Adrenal gland (tissue), 19 donors: ENCODE results near the gene MGRN1. TPM values are rescaled to one million over a fixed set of nuclear protein-coding genes. Genes with fewer than 3 reads are reported as not detected.
A peak's percentile ranks its signal among the peaks of the same experiment; 100 is the strongest.

ENCODE experiments used
- DNase-seq, 7 donors: peaks; one replicate each; pipeline ENCODE4 v3.0.0-alpha.2; 2019 to 2020
- H3K27ac ChIP-seq, 5 donors: fragments of 200-600 bp; sonication (generic) in 4 of 5; 1 replicate in 3 of 5; 2 replicates in 2 of 5; pipeline versions ENCODE4 v1.5.1 to v1.8.0; 2016 to 2020; ENCODE audit warnings: mild to moderate bottlenecking in 1 of 5
- H3K27me3 ChIP-seq: fragments of 200-600 bp; 2 replicates; pipeline ENCODE4 v1.8.0; 2021
- H3K36me3 ChIP-seq, 2 donors: fragments of 200-600 bp; replicated peaks in 1 of 2; 1 replicate in 1 of 2; 2 replicates in 1 of 2; pipeline versions ENCODE4 v1.5.1 to v1.8.0; 2018 to 2022
- H3K4me1 ChIP-seq, 2 donors: fragments of 200-600 bp; replicated peaks in 1 of 2; 1 replicate in 1 of 2; 2 replicates in 1 of 2; pipeline versions ENCODE4 v1.5.1 to v1.8.0; 2018 to 2021
- H3K4me3 ChIP-seq, 4 donors: fragments of 200-600 bp; sonication (generic) in 3 of 4; one replicate each; pipeline ENCODE4 v1.5.1; 2016 to 2018
- H3K9me3 ChIP-seq, 3 donors: fragments of 200-600 bp; sonication (generic) in 1 of 3; replicated peaks in 1 of 3; 1 replicate in 2 of 3; 2 replicates in 1 of 3; pipeline versions ENCODE4 v1.5.1 to v1.8.0; 2016 to 2021
- CTCF ChIP-seq, 6 experiments: fragments of 450-650 bp in 4 of 6; fragments of 200-600 bp in 2 of 6; sonication (generic) in 1 of 6; IDR thresholded peaks; 1 replicate in 5 of 6; 2 replicates in 1 of 6; pipeline versions ENCODE4 v1.5.1 to v1.8.0; 2016 to 2021; ENCODE audit warnings: antibody characterized with exemption in 6 of 6, mild to moderate bottlenecking in 2 of 6, moderate library complexity in 1 of 6
- POLR2A ChIP-seq, 2 donors: fragments of 450-650 bp; IDR thresholded peaks; one replicate each; pipeline ENCODE4 v1.6.1; 2017; ENCODE audit warnings: antibody characterized with exemption in 2 of 2, mild to moderate bottlenecking in 2 of 2, moderate library complexity in 1 of 2
- whole genome bisulfite sequencing, 4 donors: extraction: QIAGEN DNeasy Blood & Tissue Kit in 2 of 4; methylation state at CpG; one replicate each; pipeline versions ENCODE4 v1.1.5 to v1.1.7; 2013 to 2017; 5-methylcytosine and 5-hydroxymethylcytosine counted together
- intact Hi-C, 2 donors: fragments of 100-400 bp; cut with DNase I; formaldehyde crosslinking; loops; one replicate each; pipeline versions ENCODE4 v1.14.1 to v1.15.0; 2022 to 2023
- long read RNA-seq, 10 donors: library from polyadenylated mRNA in 3 of 10; unstranded in 2 of 10; stranded (forward) in 1 of 10; transcript quantifications; one replicate each; pipeline ENCODE4 v2.0.0 and lab custom pipeline, GENCODE V29; 2021 to 2026
- polyA plus RNA-seq, 3 donors: library from polyadenylated mRNA; stranded (reverse); fragments of 200-250 nt in 2 of 3; fragments of 350-450 nt in 1 of 3; fragmentation: Illumina TruSeq in 1 of 3; extraction: RNeasy Lipid Tissue Mini Kit (QIAGEN cat#74804) in 1 of 3; gene quantifications; one replicate each; pipeline ENCODE4 v1.2.3, GENCODE V29; 2013 to 2014
- total RNA-seq, 9 donors: library from RNA; depleted of rRNA in 4 of 9; stranded (reverse); fragments of >200 nt in 4 of 9; fragments of 120-200 nt in 1 of 9; fragmentation: NEBNext Ultra II Directional in 1 of 9; extraction: Animal tissue kit (Norgen Biotek cat#: 25700) in 1 of 9; gene quantifications; one replicate each; pipeline versions ENCODE4 v1.1.0 to v1.2.4, GENCODE V29; 2013 to 2023
- donor health status: healthy with polysubstance abuse.
- donor health status: Bipolar disorder and iron deficiency.
- donor health status: DM: yes; HTN: yes; CAD: no.
- donor health status: DM: no; HTN: no; CAD: no.
- donor health status: DM: no; HTN: no; CAD: no.
- donor health status: DM: yes; HTN: yes; CAD: no.

Gene MGRN1
- total RNA-seq (10 to 100 TPM; 17.5 to 94.1 (median 71.8) TPM), polyA plus RNA-seq (10 to 100 TPM; 23.3 to 35.6 (median 27.3) TPM)
- long read RNA-seq, donor 1, partial matches to known transcripts = 0 of 4 reads
- long read RNA-seq, donor 1, other reads (novel, unspliced or antisense) = 0 of 4 reads
- long read RNA-seq, donor 2, transcript MGRN1-201 (17 exons, 3,968 nt) = major isoform, 5 of 9 reads
- long read RNA-seq, donor 2, partial matches to known transcripts = 0 of 9 reads
- long read RNA-seq, donor 2, other reads (novel, unspliced or antisense) = 0 of 9 reads
- long read RNA-seq, donor 3, partial matches to known transcripts = 0 of 2 reads
- long read RNA-seq, donor 3, other reads (novel, unspliced or antisense) = 0 of 2 reads
- long read RNA-seq, donor 4, partial matches to known transcripts = 1 of 4 reads
- long read RNA-seq, donor 4, other reads (novel, unspliced or antisense) = 1 of 4 reads
- long read RNA-seq, donor 5, full-length matches to known transcripts = 15 of 34 reads
- long read RNA-seq, donor 5, partial matches to known transcripts = 7 of 34 reads
- long read RNA-seq, donor 5, other reads (novel, unspliced or antisense) = 12 of 34 reads
- long read RNA-seq, donor 6, partial matches to known transcripts = 1 of 6 reads
- long read RNA-seq, donor 6, other reads (novel, unspliced or antisense) = 5 of 6 reads
- long read RNA-seq, donor 7, partial matches to known transcripts = 0 of 4 reads
- long read RNA-seq, donor 7, other reads (novel, unspliced or antisense) = 0 of 4 reads
- long read RNA-seq, donor 8, transcript MGRN1-201 (17 exons, 3,968 nt) = major isoform, 5 of 6 reads
- long read RNA-seq, donor 8, partial matches to known transcripts = 0 of 6 reads
- long read RNA-seq, donor 8, other reads (novel, unspliced or antisense) = 0 of 6 reads
- long read RNA-seq, donor 9, partial matches to known transcripts = 0 of 1 reads
- long read RNA-seq, donor 9, other reads (novel, unspliced or antisense) = 0 of 1 reads
- long read RNA-seq, donor 10, partial matches to known transcripts = 0 of 5 reads
- long read RNA-seq, donor 10, other reads (novel, unspliced or antisense) = 0 of 5 reads

GRCh38 chr16:4624015-4624826 lies at the start of gene MGRN1:
MGRN1 (plus strand) TSS chr16:4624826; CDS start chr16:4624961, 135 bp downstream.
- H3K27me3 ChIP-seq = no peaks in the 10 kb centered on the region
- intact Hi-C loops = no loop called here

GRCh38 chr16:4574919-4575705 lies 49.5 kb upstream of the MGRN1 start:
- Histone ChIP-seq H3K4me3 (no peak overlapping the region), H3K9me3 (no peaks in the 10 kb centered on the region), H3K36me3 (no peaks in the 10 kb centered on the region), H3K4me1 (no peaks in the 10 kb centered on the region), H3K27ac (no peak overlapping the region), H3K27me3 (no peaks in the 10 kb centered on the region)
- WGBS, 4 donors = 75 to 78% (median 76%) methylated on average over 4 to 11 of the region's 11 CpGs
- DNase-seq = no peak
- no peak for TF ChIP-seq POLR2A (IDR thresholded peaks at IDR 0.05)
- no peak for TF ChIP-seq CTCF (IDR thresholded peaks at IDR 0.05)
- intact Hi-C loops = no loop called here

More at GRCh38 chr16:4624015-4624826, at the start of gene MGRN1:
- Histone ChIP-seq H3K4me1 (peaks cover 8 to 15% of the 10 kb centered on the region in 2 donors), H3K9me3 (no peaks in the 10 kb centered on the region), H3K27ac (peak within 1 kb of the TSS; percentile 94 to 100 (median 96)), H3K36me3 (no peaks in the 10 kb centered on the region), H3K4me3 (peak within 1 kb of the TSS; percentile 48 to 100 (median 79))
- TF ChIP-seq CTCF (IDR thresholded peaks at IDR 0.05) (peak; percentile 79 to 99 (median 90)), POLR2A (IDR thresholded peaks at IDR 0.05) (no peak)
- peak; percentile 95 to 98 (median 96) for DNase-seq
- 7 to 11% (median 8%) methylated on average over 19 to 42 of the region's 42 CpGs for WGBS, 4 donors

GRCh38 chr16:4576008-4576407 lies 48.6 kb upstream of the MGRN1 start:
- TF ChIP-seq CTCF (IDR thresholded peaks at IDR 0.05) (no peak), POLR2A (IDR thresholded peaks at IDR 0.05) (no peak)
- DNase-seq = no peak
- intact Hi-C loops = no loop called here
- Histone ChIP-seq H3K36me3 (no peaks in the 10 kb centered on the region), H3K27me3 (no peaks in the 10 kb centered on the region), H3K27ac (no peak overlapping the region), H3K4me1 (no peaks in the 10 kb centered on the region), H3K4me3 (no peak overlapping the region), H3K9me3 (no peaks in the 10 kb centered on the region)
- 94 to 97% (median 95%) methylated on average over 6 to 15 of the region's 15 CpGs for WGBS, 4 donors
